HCT116 (cell line): ENCODE results near the gene MRPL49.

Experiments used
- EGR1 ChIP-seq: IDR thresholded peaks from 2 replicates; pipeline ENCODE4 v1.6.1; 2012; ENCODE audit warnings: low read depth
- EZH2 ChIP-seq: fragments of 200-600 bp; sonication (generic); IDR thresholded peaks from 2 replicates; pipeline ENCODE4 v1.6.1; 2017; ENCODE audit warnings: antibody characterized with exemption, mixed run types
- EZH2phosphoT487 ChIP-seq: fragments of 200-600 bp; IDR thresholded peaks from 2 replicates; pipeline ENCODE4 v1.6.1; 2018; ENCODE audit warnings: antibody characterized with exemption, borderline replicate concordance
- POLR2AphosphoS5 ChIP-seq: IDR thresholded peaks from 2 replicates; pipeline ENCODE4 v1.6.1; 2011; ENCODE audit warnings: mild to moderate bottlenecking, low read depth, low read length, moderate library complexity
- RAD21 ChIP-seq: IDR thresholded peaks from 2 replicates; pipeline ENCODE4 v1.6.1; 2012; ENCODE audit warnings: low read depth, mild to moderate bottlenecking
- ZNF274 ChIP-seq: fragments of 200-500 bp; sonication (Bioruptor generic); IDR thresholded peaks from 2 replicates; pipeline ENCODE4 v1.6.1; 2014; ENCODE audit warnings: mild to moderate bottlenecking, low read depth, low read length, inconsistent platforms
- TF ChIP-seq, protein P1 (sequence below): IDR thresholded peaks from 2 replicates; pipeline ENCODE4 v1.6.1; 2012; ENCODE audit warnings: low read depth
- TF ChIP-seq, protein P2 (sequence below), 3 experiments: fragments of 200-600 bp in 1 of 3; sonication (generic) in 1 of 3; IDR thresholded peaks in 2 of 3; conservative IDR thresholded peaks in 1 of 3; 2 replicates each; pipeline ENCODE4 v1.5.1; 2012 to 2017; ENCODE audit warnings: low read depth in 2 of 3, low read length in 2 of 3, antibody characterized with exemption in 1 of 3, borderline replicate concordance in 1 of 3, control low read depth in 1 of 3, mild to moderate bottlenecking in 1 of 3, mixed read lengths in 1 of 3, mixed run types in 1 of 3, moderate library complexity in 1 of 3; ENCODE audit not compliant: insufficient read depth in 1 of 3

DNA sequence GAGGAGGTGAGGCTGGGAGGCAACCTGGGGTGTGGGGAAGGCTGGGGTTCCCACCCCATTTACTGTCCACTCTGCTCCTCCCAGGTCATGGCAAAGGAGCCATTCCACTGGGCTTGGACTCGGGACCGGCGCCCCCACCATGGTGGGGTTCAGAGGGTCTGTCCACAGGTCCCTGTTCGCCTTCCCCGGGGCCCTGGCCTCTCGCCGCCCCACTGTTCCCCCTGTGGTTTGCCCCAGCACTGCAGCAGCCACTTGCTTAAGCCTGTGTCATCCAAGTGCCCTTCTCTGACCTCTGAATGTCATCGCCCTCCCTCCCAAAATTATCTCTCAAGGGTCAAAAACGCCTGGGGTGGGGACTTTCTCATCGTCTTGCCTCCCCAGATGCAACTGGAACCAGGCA lies 50.5 kb downstream of the MRPL49 start:
- TF ChIP-seq POLR2AphosphoS5 (no peak), EZH2phosphoT487 (no peak), EZH2 (no peak), ZNF274 (no peak), RAD21 (no peak), EGR1 (no peak)
- TF ChIP-seq, protein P1, sequence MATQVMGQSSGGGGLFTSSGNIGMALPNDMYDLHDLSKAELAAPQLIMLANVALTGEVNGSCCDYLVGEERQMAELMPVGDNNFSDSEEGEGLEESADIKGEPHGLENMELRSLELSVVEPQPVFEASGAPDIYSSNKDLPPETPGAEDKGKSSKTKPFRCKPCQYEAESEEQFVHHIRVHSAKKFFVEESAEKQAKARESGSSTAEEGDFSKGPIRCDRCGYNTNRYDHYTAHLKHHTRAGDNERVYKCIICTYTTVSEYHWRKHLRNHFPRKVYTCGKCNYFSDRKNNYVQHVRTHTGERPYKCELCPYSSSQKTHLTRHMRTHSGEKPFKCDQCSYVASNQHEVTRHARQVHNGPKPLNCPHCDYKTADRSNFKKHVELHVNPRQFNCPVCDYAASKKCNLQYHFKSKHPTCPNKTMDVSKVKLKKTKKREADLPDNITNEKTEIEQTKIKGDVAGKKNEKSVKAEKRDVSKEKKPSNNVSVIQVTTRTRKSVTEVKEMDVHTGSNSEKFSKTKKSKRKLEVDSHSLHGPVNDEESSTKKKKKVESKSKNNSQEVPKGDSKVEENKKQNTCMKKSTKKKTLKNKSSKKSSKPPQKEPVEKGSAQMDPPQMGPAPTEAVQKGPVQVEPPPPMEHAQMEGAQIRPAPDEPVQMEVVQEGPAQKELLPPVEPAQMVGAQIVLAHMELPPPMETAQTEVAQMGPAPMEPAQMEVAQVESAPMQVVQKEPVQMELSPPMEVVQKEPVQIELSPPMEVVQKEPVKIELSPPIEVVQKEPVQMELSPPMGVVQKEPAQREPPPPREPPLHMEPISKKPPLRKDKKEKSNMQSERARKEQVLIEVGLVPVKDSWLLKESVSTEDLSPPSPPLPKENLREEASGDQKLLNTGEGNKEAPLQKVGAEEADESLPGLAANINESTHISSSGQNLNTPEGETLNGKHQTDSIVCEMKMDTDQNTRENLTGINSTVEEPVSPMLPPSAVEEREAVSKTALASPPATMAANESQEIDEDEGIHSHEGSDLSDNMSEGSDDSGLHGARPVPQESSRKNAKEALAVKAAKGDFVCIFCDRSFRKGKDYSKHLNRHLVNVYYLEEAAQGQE: no peak
- TF ChIP-seq, protein P2, sequence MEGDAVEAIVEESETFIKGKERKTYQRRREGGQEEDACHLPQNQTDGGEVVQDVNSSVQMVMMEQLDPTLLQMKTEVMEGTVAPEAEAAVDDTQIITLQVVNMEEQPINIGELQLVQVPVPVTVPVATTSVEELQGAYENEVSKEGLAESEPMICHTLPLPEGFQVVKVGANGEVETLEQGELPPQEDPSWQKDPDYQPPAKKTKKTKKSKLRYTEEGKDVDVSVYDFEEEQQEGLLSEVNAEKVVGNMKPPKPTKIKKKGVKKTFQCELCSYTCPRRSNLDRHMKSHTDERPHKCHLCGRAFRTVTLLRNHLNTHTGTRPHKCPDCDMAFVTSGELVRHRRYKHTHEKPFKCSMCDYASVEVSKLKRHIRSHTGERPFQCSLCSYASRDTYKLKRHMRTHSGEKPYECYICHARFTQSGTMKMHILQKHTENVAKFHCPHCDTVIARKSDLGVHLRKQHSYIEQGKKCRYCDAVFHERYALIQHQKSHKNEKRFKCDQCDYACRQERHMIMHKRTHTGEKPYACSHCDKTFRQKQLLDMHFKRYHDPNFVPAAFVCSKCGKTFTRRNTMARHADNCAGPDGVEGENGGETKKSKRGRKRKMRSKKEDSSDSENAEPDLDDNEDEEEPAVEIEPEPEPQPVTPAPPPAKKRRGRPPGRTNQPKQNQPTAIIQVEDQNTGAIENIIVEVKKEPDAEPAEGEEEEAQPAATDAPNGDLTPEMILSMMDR (IDR thresholded peaks at IDR 0.05 in 2 of 3, conservative IDR thresholded peaks at IDR 0.05 in 1 of 3; ENCODE audit: borderline replicate concordance in 1 of 3, insufficient read depth in 1 of 3, low read depth in 2 of 3, low read length in 2 of 3): no peak
